ENCODE measurements around the gene SLFNL1. TPM values are rescaled to one million over a fixed set of nuclear protein-coding genes. Genes with fewer than 3 reads are reported as not detected.

SLFNL1 gene
- 0.27 and 0.29 TPM in 2 replicates for total RNA-seq

DNA sequence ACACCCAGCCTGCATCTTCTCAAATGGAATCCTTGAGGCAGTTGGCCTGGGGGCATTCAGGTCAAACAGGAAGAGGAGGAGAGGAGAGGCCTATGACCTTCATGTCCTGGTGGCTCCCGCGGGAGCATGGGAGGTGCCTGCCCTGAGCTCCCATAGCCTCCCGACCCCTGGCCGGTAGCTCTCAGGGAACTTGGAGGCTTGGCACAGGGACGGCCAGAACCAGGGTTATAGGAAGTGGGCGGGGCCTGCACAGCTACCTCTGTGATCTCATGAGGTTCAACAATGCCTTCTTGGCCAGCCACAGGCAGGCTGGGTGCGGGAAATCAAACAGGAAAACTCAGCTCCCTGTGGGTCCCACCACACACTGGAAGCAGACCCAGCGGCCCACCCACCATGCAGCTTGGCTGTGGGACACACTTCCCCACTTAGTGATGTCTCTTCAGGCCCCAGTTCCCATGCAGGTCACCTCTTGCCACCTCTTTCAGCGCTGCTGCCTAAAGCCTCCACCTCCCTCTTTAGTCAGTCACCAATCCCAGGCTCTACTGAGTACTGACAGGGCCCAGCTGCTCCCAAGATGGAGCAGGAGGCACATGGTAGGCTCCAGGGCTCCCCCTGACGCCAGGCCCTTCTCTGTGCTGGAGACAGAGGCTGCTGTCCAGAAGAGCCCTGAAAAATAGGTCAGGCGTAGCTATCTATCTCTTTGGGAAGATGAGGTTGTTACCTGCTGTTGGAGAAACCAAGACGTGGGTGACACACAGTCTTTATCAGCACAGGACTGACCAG is at the start of gene SLFNL1:
SLFNL1 (minus strand) TSS at position 200 of the 783 bp plus-strand sequence. CDS start 1,065 bp downstream, outside the sequence.

GRCh38 chr1:40979241-40980067 is 42.1 kb downstream of the SLFNL1 start, which contains the start of gene CTPS1:
Gene CTPS1 (plus strand): TSS chr1:40979696. CDS start chr1:40983291, 3,595 bp downstream.

Other genes starting within 250 kb of the SLFNL1 start
- 0.07 and 0.13 TPM in 2 replicates for gene KCNQ4, start 237.9 kb downstream of the SLFNL1 start, total RNA-seq
- gene CITED4, start 159.4 kb downstream of the SLFNL1 start, total RNA-seq = 3.7 and 5.2 TPM in 2 replicates
- 49.3 and 51.0 TPM in 2 replicates for gene CTPS1, start 42.0 kb downstream of the SLFNL1 start, total RNA-seq
- gene SCMH1, start 220.6 kb upstream of the SLFNL1 start, total RNA-seq = 34.8 and 40.3 TPM in 2 replicates

All from thoracic aorta endothelial cell (primary cell).